ENCODE data around the gene DHRS1.

DHRS1 gene

DNA sequence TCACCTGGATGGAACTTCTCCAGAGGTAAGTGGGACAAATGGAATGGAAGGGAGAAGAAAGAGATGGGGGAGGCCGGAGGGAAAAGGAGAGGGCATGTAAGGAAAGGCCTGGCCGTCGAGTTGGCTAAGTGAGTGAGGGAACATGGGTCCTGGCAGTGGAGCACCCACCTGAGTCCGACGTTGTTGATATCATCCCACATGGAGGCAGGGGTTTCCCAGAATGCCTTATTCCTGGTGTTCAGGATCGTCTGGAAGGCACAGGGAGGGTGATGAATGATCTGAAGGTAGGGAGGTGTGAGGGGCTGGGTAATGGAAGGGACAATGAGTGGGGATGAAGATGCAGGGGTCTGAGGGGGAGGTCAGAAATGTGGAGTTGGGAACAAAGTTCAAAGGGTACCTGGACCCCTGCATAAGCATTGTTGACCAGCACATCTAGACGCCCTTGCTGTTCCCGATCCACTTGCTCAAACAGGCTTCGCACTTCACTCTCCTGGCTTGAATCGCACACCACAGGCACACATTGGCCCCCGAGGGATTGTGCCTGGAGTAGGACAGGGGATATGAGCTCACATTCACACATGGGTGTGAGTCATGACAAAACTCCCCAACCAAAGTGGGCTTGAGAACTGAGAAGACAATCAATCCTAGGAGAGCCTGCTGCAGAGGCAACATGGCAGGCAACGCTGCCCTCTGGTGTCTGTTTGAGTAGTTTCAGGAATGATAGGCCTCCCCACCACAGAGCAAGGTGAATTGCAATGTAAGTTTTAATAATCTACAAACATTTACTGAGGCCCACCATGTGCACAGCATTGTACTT is 3.0 kb downstream of the DHRS1 start:
- DNase-seq, result peak; percentile 81
- peaks cover 51% of the 10 kb centered on the region for H3K4me1 Mint-ChIP-seq
- CTCF ChIA-PET, result interaction anchor here (0.7 to 8.3 kb wide), 19 partner anchors 8 to 135 kb away, joined by 3 to 223 read pairs (median 8); partner anchors contain the start of genes CHMP4A, CIDEB, IRF9 and LTB4R
- peaks cover 31% of the 10 kb centered on the region for H3K36me3 Mint-ChIP-seq
- peak overlapping the region; percentile 4 for H3K4me3 Mint-ChIP-seq
- no peaks in the 10 kb centered on the region for H3K9me3 Mint-ChIP-seq
- H3K27me3 Mint-ChIP-seq, result peaks cover 5% of the 10 kb centered on the region
- peak overlapping the region; percentile 82 for H3K27ac Mint-ChIP-seq

GRCh38 chr14:24293525-24293924 is 6.1 kb downstream of the DHRS1 start:
- H3K36me3 Mint-ChIP-seq, result peaks cover 46% of the 10 kb centered on the region
- H3K4me1 Mint-ChIP-seq, result peaks cover 37% of the 10 kb centered on the region
- no peak for DNase-seq
- no peaks in the 10 kb centered on the region for H3K27me3 Mint-ChIP-seq
- no peak overlapping the region for H3K27ac Mint-ChIP-seq
- no peak overlapping the region for H3K4me3 Mint-ChIP-seq
- H3K9me3 Mint-ChIP-seq, result no peaks in the 10 kb centered on the region
- CTCF ChIA-PET, result interaction anchor here (0.7 to 5.1 kb wide), 5 partner anchors 14 to 51 kb away, joined by 3 to 34 read pairs (median 8); partner anchors contain the start of genes CIDEB and TINF2

- Mint-ChIP-seq H3K4me3 (no peak overlapping the region), H3K27me3 (no peaks in the 10 kb centered on the region), H3K36me3 (peaks cover 45% of the 10 kb centered on the region), H3K27ac (no peak overlapping the region), H3K4me1 (peaks cover 34% of the 10 kb centered on the region), H3K9me3 (no peaks in the 10 kb centered on the region)
- CTCF ChIA-PET, result interaction anchor here (0.8 to 5.1 kb wide), 7 partner anchors 9 to 139 kb away, joined by 3 to 34 read pairs (median 6); partner anchors contain the start of genes CIDEB and TINF2
- DNase-seq, result no peak
These were observed 7.3 kb downstream of the DHRS1 start for GRCh38 chr14:24292118-24292807.

DNA sequence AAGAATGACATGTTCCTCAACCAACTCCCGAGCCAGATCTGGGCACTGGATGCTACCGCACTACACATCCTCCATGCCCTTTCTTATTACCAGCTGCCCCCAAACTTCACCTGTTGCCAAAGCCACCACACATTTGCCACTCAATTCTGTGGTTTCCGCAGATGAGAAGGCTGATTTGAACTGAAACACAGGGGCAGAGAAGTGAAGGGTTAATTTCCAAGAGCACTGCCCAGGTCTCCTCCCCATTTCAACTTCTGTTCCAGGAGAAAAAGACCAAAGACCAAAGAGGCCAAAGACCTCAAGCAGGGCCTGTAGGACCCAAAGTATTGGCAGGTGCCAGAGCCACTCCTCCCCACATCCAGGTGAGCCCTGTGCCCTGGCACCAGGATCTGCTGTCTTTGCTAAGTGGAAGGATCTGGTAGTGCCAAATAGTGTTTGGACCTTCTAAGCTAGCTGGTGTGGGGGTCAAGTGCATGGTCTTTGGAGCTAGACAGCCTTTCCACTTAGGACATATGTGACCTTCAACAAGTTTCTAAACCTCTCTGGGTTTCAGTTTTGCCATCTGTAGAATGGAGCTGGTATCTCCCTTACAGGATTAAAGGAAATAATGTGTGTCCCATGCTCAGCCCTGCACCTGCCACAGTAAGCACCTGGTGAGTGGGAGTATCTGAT is 8.0 kb downstream of the DHRS1 start:
- CTCF ChIA-PET, result interaction anchor here (1.7 to 5.1 kb wide), 5 partner anchors 8 to 49 kb away, joined by 6 to 34 read pairs (median 10); partner anchors contain the start of genes CIDEB and TINF2
- H3K4me3 Mint-ChIP-seq, result no peak overlapping the region
- peaks cover 27% of the 10 kb centered on the region for H3K4me1 Mint-ChIP-seq
- peaks cover 40% of the 10 kb centered on the region for H3K36me3 Mint-ChIP-seq
- no peak for DNase-seq
- H3K9me3 Mint-ChIP-seq, result no peaks in the 10 kb centered on the region
- no peaks in the 10 kb centered on the region for H3K27me3 Mint-ChIP-seq
- no peak overlapping the region for H3K27ac Mint-ChIP-seq

- DNase-seq, result no peak
- Mint-ChIP-seq H3K36me3 (peaks cover 32% of the 10 kb centered on the region), H3K27ac (no peak overlapping the region), H3K27me3 (no peaks in the 10 kb centered on the region), H3K9me3 (no peaks in the 10 kb centered on the region), H3K4me1 (peaks cover 21% of the 10 kb centered on the region), H3K4me3 (no peak overlapping the region)
- CTCF ChIA-PET, result interaction anchor here (0.9 to 5.1 kb wide), 8 partner anchors 9 to 63 kb away, joined by 3 to 34 read pairs (median 8); partner anchors contain the start of genes CIDEB and TINF2
These were observed 8.8 kb downstream of the DHRS1 start for GRCh38 chr14:24290746-24291145.

DNA sequence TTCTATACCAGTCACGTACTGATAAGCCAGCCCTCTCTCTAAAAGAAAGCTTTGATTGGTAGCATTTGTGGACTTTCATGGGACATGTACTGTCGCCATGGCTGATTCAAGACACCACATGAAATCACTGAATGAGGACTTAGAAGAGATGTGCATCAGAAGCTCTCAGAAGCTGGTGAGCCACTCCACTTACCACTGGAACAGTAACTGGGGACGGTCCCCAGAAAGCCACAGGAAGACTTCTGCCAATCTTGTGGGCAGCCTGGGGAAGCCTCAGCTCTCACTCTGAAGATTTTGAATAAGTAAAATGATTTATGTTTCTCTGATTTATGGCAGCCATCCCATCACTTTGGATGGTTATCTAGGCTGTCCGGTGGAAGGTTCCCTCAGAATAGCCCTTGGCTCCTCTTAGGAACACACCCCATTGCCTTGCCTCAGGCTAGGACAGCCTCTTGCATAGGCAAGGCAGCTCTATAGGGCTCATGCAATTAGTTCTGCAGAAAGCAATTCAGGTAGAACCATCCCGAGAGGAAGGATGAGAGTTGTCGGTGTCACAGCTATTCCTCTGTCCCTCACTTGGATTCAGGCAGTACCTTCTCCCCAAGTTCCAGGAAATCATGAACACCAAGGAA is 9.8 kb downstream of the DHRS1 start:
- peak; percentile 60 for DNase-seq
- no peaks in the 10 kb centered on the region for H3K27me3 Mint-ChIP-seq
- no peak overlapping the region for H3K27ac Mint-ChIP-seq
- H3K36me3 Mint-ChIP-seq, result peaks cover 30% of the 10 kb centered on the region
- peaks cover 21% of the 10 kb centered on the region for H3K4me1 Mint-ChIP-seq
- no peaks in the 10 kb centered on the region for H3K9me3 Mint-ChIP-seq
- no peak overlapping the region for H3K4me3 Mint-ChIP-seq
- CTCF ChIA-PET, result interaction anchor here (0.8 to 5.1 kb wide), 12 partner anchors 8 to 141 kb away, joined by 3 to 34 read pairs (median 5); partner anchors contain the start of genes CIDEB and TINF2

- Mint-ChIP-seq H3K36me3 (peaks cover 24% of the 10 kb centered on the region), H3K4me1 (peaks cover 21% of the 10 kb centered on the region), H3K9me3 (no peaks in the 10 kb centered on the region), H3K27ac (no peak overlapping the region), H3K27me3 (no peaks in the 10 kb centered on the region), H3K4me3 (no peak overlapping the region)
- DNase-seq, result no peak
- CTCF ChIA-PET, result interaction anchor here (1.4 kb wide), 1 partner anchor 44 kb away, joined by 3 read pairs; no protein-coding TSS in a partner anchor
These were observed 12.6 kb downstream of the DHRS1 start for GRCh38 chr14:24286996-24287395.

DNA sequence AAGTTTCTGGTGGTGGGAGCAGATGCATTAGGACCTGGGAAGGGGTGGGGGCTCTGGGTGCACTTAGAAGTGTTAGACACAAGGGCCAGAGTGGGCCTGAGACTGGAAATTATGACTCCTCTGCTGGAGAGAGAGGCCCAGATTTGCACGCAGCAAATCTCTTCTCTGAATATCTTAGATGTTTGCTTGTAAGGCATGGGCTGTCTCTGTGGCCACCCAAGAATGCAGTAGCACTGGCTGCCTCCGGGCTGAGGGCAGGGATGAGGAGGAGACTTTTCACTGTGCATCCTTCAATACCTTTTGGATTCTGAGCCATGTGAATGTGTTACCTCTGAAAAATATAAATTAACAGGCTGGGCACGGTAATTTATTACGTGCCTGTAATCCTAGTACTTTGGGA is 14.2 kb downstream of the DHRS1 start:
- CTCF ChIA-PET, result interaction anchor here (1.4 kb wide), 1 partner anchor 23 kb away, joined by 3 read pairs; no protein-coding TSS in a partner anchor
- H3K4me1 Mint-ChIP-seq, result peaks cover 23% of the 10 kb centered on the region
- peaks cover 9% of the 10 kb centered on the region for H3K27me3 Mint-ChIP-seq
- H3K9me3 Mint-ChIP-seq, result no peaks in the 10 kb centered on the region
- H3K4me3 Mint-ChIP-seq, result no peak overlapping the region
- no peak overlapping the region for H3K27ac Mint-ChIP-seq
- peaks cover 8% of the 10 kb centered on the region for H3K36me3 Mint-ChIP-seq
- DNase-seq, result no peak

- CTCF ChIA-PET, result interaction anchor here (1.4 kb wide), 1 partner anchor 24 kb away, joined by 3 read pairs; no protein-coding TSS in a partner anchor
- no peak overlapping the region for H3K4me3 Mint-ChIP-seq
- no peak for DNase-seq
- no peak overlapping the region for H3K27ac Mint-ChIP-seq
- H3K4me1 Mint-ChIP-seq, result peaks cover 21% of the 10 kb centered on the region
- peaks cover 13% of the 10 kb centered on the region for H3K27me3 Mint-ChIP-seq
- H3K9me3 Mint-ChIP-seq, result no peaks in the 10 kb centered on the region
- H3K36me3 Mint-ChIP-seq, result peaks cover under 1% of the 10 kb centered on the region
These were observed 15.0 kb downstream of the DHRS1 start for GRCh38 chr14:24284501-24285035.

DNA sequence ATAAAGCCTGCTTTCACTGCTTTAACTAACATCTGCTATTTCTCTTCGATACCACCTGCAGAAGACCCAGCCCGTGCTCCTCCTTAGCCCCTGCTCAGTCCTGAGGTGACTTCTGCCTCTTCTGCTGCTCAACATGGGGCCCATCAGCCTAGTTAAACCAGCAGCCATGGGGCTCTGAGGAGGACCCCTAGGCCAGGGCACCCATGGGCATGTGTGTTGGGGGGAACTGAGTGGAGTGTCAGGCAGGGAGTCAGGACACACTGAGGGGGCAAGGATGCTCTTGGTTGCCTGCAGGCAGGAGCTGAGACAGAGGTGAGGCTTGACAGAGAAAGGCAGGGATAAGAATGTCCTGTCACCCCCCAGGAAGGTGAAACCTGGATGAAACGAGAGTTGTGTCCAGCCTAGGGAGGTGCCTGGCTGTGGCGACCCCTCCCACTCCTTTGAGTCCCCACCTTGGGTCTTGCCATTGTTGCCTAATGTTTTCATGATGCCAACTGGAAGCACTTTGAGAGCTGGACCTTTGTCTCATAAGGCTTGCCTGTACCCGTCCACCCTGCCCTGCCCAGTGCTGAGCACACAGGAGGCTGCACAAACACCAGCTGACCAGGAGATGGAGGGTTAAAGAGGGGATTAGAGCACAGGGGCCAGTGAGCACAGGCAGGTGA is 15.7 kb downstream of the DHRS1 start:
- CTCF ChIA-PET, result interaction anchor here (0.9 to 1.4 kb wide), 2 partner anchors 8 to 41 kb away, joined by 3 to 6 read pairs; partner anchors contain the start of gene TINF2
- no peaks in the 10 kb centered on the region for H3K36me3 Mint-ChIP-seq
- H3K27me3 Mint-ChIP-seq, result peaks cover 13% of the 10 kb centered on the region
- DNase-seq, result no peak
- peaks cover 23% of the 10 kb centered on the region for H3K4me1 Mint-ChIP-seq
- no peak overlapping the region for H3K27ac Mint-ChIP-seq
- H3K4me3 Mint-ChIP-seq, result no peak overlapping the region
- no peaks in the 10 kb centered on the region for H3K9me3 Mint-ChIP-seq

DNA sequence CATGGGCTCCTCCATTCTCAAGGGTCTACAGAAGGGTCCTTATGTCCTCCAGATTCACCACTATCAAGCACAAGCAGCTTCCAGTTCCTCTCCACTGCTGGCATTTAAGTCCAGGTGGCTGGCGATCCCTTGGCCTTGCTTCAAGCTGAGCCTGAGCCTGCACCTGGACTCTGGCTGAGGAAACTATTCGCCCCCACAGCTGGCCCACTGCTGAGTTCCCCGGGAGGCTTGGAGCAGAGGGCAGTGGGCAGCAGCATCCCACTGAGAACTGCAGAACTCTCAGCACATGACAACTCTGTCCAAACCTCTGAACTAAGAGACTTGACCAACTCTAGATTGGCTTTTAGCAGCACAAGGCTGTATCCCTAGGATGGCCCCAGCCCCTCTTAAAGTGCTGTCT is 16.8 kb downstream of the DHRS1 start:
- H3K4me3 Mint-ChIP-seq, result no peak overlapping the region
- peaks cover 28% of the 10 kb centered on the region for H3K4me1 Mint-ChIP-seq
- no peak overlapping the region for H3K27ac Mint-ChIP-seq
- H3K27me3 Mint-ChIP-seq, result peaks cover 13% of the 10 kb centered on the region
- CTCF ChIA-PET, result interaction anchor here (1.1 to 4.4 kb wide), 5 partner anchors 8 to 39 kb away, joined by 3 to 19 read pairs (median 3); partner anchors contain the start of genes CIDEB and RABGGTA
- no peaks in the 10 kb centered on the region for H3K36me3 Mint-ChIP-seq
- DNase-seq, result no peak
- no peaks in the 10 kb centered on the region for H3K9me3 Mint-ChIP-seq

- H3K27me3 Mint-ChIP-seq, result peaks cover 13% of the 10 kb centered on the region
- CTCF ChIA-PET, result interaction anchor here (0.8 to 4.4 kb wide), 4 partner anchors 9 to 27 kb away, joined by 3 to 19 read pairs (median 6); partner anchors contain the start of gene RABGGTA
- no peak overlapping the region for H3K4me3 Mint-ChIP-seq
- no peaks in the 10 kb centered on the region for H3K9me3 Mint-ChIP-seq
- no peaks in the 10 kb centered on the region for H3K36me3 Mint-ChIP-seq
- DNase-seq, result no peak
- H3K27ac Mint-ChIP-seq, result no peak overlapping the region
- peaks cover 30% of the 10 kb centered on the region for H3K4me1 Mint-ChIP-seq
These were observed 17.9 kb downstream of the DHRS1 start for GRCh38 chr14:24281636-24282035.
